ENCODE data around the gene FGF13.

FGF13 gene

GRCh38 chrX:138711399-138712347 is at the start of gene FGF13:
Gene FGF13, minus strand, starts transcription at chrX:138711717. Its CDS starts 714 bp downstream, at chrX:138711003.
- peak; percentile 68 for DNase-seq

DNA sequence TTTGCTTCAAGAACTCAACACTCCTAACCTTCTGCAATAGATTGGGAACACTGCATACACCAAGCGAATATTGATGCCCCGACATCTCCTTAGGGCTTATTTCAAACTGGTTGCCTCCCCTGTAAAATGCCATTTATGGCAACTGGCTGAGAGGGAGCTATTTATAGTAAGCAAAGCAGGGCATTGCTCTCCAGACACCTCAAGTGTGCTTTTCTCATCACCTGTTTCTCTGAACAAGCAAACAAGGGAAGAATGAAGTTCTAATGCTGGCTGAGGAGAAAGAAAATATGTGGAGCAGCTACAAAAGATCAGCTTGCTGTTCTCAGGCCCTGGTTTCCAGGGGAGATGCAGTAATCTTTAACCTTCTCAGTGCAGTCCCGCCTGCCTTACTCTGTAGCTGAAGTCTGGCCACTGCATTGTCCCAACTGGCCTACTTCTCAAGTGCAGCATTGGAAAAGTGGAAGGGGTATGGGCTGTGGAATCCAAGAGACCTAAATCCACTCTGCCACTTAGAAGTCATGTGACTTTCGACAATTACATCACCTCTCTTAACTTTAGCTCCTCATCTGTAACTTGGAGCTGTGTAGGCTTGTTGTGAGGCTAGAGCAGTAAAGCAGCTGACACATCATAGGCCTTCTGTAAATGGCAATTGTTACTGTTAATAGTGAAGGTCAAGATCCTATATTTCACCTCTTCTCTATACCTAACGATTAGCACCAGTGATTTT is 47.9 kb upstream of the FGF13 start:
- no peak for DNase-seq

DNA sequence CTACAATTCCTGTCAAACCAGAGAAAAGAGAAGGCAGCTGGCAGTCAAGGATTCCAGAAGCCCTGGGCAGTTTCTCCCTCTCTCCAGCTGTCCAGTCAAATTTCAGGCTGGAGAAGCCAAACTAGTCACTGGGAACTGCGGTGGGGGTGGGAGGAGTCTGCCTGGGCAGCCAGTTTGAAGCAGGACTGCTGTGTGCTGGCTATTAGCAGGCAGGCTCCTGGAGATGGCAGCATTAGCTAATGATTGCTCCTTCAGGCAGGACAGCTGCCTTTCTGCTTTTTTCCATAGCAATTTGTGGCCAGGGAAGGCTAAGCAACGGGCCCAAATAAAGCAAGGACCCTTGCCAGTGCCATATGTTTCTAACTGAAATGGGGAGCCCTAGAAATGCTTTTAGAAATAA is 44.7 kb upstream of the FGF13 start:
- DNase-seq: peak; percentile 68

DNA sequence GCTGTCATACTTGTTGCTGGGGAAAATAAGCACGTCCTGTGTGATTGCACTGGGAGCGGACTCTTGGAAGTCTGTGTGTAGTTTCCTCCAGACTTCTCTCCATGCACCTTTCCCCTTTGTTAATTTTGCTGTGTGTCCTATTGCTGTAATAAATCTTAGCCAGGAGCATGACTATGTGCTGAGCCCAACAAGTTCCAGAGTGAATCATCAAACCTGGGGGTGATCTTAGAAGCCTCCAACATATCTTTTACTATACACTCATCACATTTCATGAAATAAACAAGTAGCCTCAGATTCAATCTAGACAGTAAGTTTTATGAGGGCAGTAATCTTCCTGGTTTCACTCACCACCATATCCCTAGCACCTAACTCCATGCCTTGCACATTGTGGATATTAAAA is 43.3 kb upstream of the FGF13 start:
- no peak for DNase-seq

DNA sequence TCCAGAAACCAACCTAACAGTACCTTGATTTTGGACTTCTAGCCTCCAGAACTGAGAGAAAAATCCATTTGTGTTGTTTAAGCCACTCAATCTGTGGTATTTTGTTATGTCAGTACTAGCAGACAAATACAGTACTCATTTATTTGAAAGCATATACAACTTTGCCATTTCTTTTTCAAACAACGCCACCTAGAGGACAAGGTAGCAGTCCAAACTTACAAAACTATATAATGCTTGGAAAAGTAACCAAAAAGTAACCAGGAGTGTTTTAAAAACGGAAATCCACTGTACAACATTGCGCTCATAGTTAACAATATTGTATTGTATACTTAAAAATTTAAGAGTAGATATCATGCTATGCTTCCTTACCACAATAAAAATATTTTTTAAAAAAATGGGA is 37.0 kb upstream of the FGF13 start:
- no peak for DNase-seq

DNA sequence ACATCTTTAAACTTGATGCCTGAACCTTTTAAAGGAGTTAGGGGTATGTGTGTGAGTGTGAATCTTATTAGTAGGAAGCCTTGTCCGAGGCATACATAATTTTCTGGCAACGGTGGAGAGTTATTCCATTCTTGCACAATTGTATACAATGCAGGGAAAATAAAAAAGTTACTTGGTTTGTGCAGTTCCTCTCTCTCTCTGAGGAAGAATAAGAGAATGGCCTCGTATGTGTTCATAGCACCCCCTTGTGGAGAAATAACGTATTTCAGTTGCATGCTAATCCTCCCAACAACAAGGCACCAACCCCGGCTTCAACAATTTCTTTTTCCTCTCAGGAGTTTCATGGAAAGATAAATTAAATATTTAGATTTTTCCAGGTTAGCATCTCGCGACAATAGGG is 33.7 kb upstream of the FGF13 start:
- DNase-seq: no peak

GRCh38 chrX:138742217-138742616 is 30.7 kb upstream of the FGF13 start:
- no peak for DNase-seq

DNA sequence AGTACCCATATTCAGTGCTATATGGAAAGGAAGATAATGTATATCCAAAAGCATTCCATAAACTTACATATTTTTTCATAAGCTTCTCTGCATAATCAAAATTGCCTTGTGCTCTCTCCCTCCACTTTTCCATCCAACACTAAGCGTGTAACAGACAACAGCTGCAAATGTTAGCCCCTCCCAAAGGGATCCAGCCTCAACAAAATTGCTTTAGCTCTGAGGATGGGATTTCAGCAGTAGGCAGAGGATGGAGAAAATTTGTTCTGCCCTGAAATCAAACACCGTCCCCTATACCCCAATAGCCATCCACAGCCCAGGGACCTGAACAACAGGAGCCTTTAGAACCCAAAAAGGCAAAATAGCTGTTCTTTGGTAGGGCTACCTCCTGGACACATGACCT is 28.8 kb upstream of the FGF13 start:
- no peak for DNase-seq

- no peak for DNase-seq
Observed at GRCh38 chrX:138723301-138723700, 11.8 kb upstream of the FGF13 start.

DNA sequence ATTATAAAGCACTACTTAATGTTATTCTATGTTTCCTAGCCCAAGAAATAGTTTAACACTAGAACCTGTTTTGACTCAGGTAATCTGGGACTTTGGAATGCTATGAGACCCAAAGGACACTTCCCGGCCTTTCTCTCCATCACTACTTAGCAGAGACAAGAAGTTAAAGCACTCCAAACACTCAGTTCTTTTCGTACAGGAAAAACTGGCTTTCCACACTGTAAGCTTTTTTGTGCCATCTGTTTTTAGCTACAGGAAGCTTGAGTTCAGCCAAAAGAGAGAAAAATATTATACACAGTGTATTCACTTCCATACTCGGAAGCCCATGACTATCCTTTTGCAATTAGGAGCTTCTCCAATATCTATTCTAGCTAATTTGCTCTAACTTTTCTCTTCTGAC is 7.9 kb upstream of the FGF13 start:
- DNase-seq: no peak

GRCh38 chrX:138718941-138719340 is 7.4 kb upstream of the FGF13 start:
- DNase-seq: no peak

- DNase-seq: peak; percentile 56
Observed at GRCh38 chrX:138710866-138711341, 613 bp downstream of the FGF13 start.

DNA sequence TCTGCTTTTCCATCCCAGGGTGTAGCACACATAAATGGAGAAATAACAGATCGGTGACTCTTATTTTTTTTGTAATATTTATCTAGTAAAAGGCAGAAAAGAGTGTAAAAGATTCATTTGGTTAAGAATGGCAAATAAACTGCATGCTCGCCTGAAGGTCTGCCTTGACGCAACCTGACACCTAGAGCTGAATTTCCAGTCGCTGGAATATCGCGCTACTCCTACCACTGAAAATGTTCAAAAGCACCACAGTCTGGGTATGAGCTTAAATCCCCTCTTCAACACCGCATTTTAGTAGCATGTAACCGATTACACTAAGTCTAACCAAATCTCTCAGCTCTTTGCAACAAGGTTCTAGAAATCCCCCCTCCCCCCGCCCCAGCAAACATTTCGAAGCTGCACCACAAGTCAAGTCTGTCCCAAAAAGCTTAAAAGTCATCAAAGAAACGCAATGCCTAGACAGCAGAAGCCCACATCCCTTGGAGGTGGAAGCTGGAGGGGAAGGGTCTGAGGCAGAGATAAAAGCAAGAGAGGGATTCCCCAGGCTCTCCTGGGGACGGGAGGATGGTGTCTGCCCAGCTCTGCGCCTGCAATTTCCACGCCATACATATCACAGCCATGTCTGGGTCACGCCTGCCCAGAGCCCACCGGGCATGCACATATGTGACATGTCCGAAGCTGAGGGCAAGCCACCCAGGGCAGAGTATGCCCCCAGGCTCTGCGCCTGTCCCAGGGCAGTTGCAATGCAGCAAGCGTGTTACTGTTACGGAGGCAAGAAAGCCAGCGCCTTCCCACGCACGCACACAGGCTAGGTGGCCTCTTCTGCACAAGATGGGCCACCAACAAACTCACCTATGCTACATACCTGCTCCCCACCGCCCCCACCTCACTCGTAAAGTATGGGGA is 1.4 kb downstream of the FGF13 start:
- DNase-seq: peak; percentile 46

DNA sequence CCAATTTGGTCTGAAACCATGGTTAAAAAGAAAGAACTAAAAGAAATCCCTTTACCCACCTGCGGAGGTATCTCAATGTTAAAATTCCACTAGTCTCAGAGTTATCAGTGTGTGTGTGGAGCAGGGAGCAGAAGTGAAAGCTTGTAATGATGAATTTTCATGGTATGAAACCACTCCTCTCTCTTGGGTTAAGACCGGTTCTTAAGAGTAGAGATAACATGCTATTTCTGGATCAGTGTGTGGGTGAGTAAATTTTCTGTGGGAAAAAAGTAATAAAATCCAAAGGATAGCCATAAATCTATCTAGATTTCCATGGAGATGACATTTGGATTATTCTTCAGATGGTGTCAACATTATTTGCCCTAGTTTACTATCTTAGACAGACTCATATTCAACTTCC is 3.2 kb downstream of the FGF13 start:
- no peak for DNase-seq

DNA sequence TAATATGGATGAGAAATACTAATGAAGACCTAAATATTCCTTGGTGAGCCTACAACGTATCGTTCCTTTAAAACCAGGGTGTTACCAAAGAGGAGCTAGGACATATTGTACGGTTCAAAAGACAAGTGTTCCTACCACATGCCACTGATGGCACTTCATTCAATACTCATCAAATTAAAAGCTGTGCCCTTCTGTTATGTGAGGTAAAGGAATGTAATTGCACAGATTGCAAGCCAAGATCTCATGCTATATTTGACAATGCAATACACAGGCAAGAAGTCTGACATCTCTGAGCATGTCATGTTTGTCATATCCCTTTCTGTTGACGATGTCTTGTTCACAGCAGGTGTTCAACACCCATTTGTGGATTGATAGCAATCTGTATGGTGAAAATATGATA is 6.9 kb downstream of the FGF13 start:
- DNase-seq: no peak

DNA sequence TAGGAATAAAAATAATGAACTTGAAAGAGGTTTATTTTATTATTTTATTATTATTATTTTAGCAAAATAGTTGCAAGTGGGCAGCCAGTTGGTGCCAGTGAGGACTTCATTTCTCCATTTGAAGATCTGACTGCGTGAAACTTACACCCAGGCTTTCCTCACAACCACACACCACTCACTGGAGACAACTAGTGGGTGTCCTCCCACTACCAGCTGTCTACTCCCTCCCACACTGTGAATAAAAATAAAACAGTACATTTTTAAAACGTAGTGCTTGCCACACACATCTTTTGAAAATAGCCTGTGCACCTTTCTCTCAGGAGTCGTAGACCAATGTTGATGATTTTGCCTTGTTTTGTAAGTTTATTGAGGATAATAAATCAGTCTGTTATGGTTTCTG is 7.4 kb downstream of the FGF13 start:
- no peak for DNase-seq

GRCh38 chrX:138692591-138692990 is 18.9 kb downstream of the FGF13 start:
- DNase-seq: no peak

GRCh38 chrX:138691186-138691585 is 20.3 kb downstream of the FGF13 start:
- no peak for DNase-seq

DNA sequence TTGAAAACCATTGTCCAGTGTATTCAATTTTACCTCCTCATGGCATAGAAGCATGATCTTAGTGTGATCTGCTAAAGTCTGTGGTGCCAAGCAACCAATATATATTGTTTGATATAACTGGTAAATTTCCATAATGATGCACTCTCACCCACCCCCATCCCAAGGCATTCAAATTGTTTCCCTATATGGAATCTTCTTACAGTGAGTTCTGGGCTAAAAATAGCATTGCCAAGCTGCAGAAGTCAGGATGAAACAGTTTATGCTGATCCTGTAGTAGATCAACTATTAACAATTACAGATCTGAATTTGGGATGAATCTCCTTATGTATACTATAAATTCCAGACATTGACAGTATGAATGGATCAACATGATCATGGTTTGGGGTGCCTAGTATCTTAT is 20.9 kb downstream of the FGF13 start:
- DNase-seq: no peak

DNA sequence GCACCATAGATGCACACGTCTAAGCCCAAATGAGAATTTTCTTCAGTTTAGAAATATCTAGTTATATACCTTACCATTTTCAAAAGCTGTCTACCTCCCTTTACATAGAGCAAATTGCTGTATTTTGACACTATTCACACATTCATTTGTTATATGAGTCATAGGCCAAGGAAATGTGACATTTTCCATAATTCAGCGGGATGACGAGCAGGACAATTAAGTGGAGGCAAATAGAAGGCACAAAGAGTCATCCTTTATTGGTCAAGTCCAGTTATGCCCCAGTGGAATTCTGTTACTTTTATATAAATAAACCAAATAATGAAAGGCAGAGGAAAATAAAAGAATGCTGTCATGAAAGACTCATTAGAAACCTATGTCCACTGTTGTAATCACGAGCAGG is 27.9 kb downstream of the FGF13 start:
- no peak for DNase-seq

DNA sequence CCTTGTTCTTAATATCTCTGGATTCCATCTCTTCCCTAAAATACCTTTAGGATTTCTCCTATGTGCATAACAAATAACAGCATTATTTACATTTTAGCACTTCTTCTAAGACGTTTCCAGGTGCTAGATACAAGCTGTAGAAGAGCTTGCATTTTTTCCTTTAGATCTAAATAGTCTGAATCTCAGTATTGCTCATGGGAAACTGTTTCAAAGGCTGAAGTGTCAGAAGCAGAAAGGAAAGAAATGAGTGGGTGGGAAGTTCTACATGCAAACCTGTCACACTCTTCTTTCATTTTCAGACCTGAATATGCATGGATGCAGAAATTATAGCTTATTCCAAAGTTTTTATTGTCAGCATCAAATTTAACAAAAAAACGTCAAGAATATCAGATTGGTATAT is 41.8 kb downstream of the FGF13 start:
- DNase-seq: no peak

DNA sequence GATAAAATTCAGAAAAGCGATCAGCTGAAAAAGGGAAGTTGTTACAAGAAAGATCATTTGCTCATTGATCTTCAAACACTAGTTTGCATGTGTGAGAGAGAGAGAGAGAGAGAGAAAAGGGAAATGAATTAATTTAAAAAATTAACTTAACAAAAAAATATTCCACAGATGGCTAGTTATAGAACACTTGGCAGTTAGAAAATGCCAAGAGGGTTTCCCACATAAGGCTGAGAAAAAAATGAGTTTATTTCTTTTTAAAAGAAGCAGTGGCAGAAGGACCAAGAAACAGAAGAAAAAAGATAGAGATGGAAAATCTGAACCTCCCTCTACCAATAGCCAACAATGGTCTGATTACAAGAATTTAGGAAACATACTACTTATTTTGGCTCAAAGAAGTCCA is 47.1 kb downstream of the FGF13 start:
- no peak for DNase-seq

GRCh38 chrX:138664016-138664415 is 47.5 kb downstream of the FGF13 start:
- no peak for DNase-seq
